ENCODE measurements around the gene CEACAM7.

GRCh38 chr19:41690801-41691065 is 2.7 kb upstream of the CEACAM7 start:
- TF ChIP-seq CTCF (IDR thresholded peaks at IDR 0.05) = no peak
- TF ChIP-seq POLR2A (IDR thresholded peaks at IDR 0.05) = no peak

Measured in thyroid gland (tissue), 4 donors.